ENCODE measurements around the gene TEX22.

DNA sequence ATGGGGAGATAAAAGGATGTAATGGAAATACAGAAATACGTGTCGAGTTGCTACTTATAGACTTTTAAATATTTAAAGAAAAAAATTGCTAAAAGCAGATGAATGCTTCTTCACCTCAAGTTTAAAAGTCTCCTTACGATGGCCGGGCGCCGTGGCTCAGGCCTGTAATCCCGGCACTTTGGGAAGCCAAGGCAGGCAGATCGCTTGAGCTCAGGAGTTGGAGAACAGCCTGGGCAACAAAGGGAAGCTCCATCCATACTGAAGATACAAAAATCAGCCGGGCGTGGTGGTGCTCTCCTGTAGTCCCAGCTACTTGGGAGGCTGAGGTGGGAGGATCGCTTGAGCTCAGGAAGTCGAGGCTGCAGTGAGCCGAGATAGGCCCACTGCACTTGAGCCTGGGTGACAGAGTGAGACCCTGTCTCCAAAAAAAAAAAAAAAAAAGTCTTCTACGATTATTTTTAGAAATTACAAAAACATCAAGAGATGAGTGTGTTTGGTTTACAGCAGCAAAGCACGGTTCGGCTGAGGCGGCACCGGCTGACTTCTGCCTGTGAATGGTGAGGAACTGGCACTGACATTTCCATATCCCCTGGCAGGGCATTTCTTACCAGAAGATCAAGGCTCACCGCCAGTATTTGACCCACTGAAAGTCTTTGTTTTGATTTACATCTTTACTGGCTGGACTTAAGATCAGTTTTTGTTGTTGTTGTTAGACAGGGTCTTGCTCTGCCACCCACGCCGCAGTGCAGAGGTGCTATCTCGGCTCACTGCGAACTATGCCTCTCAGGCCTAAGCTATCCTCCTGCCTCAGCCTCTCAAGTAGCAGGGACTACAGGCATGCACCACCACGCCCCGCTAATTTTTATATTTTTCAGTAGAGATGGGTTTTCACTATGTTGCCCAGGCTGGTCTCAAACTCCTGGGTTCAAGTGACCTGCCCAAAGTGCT, 17.4 kb downstream of the TEX22 start:
- TF ChIP-seq POLR2A (IDR thresholded peaks at IDR 0.05) = no peak
- TF ChIP-seq, protein P1, sequence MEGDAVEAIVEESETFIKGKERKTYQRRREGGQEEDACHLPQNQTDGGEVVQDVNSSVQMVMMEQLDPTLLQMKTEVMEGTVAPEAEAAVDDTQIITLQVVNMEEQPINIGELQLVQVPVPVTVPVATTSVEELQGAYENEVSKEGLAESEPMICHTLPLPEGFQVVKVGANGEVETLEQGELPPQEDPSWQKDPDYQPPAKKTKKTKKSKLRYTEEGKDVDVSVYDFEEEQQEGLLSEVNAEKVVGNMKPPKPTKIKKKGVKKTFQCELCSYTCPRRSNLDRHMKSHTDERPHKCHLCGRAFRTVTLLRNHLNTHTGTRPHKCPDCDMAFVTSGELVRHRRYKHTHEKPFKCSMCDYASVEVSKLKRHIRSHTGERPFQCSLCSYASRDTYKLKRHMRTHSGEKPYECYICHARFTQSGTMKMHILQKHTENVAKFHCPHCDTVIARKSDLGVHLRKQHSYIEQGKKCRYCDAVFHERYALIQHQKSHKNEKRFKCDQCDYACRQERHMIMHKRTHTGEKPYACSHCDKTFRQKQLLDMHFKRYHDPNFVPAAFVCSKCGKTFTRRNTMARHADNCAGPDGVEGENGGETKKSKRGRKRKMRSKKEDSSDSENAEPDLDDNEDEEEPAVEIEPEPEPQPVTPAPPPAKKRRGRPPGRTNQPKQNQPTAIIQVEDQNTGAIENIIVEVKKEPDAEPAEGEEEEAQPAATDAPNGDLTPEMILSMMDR (IDR thresholded peaks at IDR 0.05) = no peak
